Measurements from ENCODE around the gene FKBP1A.
A peak's percentile ranks its signal among the peaks of the same experiment; 100 is the strongest.

FKBP1A gene

GRCh38 chr20:1330075-1330830 is 62.6 kb downstream of the FKBP1A start:
- peak; percentile 24 for DNase-seq

- DNase-seq = no peak
Observed at GRCh38 chr20:1328680-1329330, 64.0 kb downstream of the FKBP1A start, which contains the start of gene SDCBP2. Gene SDCBP2 (minus strand): TSS chr20:1329139. CDS start chr20:1320416, 8,723 bp downstream.

GRCh38 chr20:1327827-1328679 is 64.8 kb downstream of the FKBP1A start:
- DNase-seq = no peak

GRCh38 chr20:1327241-1327653 is 65.6 kb downstream of the FKBP1A start:
- no peak for DNase-seq

- DNase-seq = no peak
Observed at GRCh38 chr20:1326031-1326930, 66.6 kb downstream of the FKBP1A start.

GRCh38 chr20:1325173-1326030 is 67.5 kb downstream of the FKBP1A start:
- peak; percentile 99 for DNase-seq

GRCh38 chr20:1324598-1325172 is 68.2 kb downstream of the FKBP1A start:
- DNase-seq = peak; percentile 23

GRCh38 chr20:1323830-1324597 is 68.8 kb downstream of the FKBP1A start:
- no peak for DNase-seq

GRCh38 chr20:1323256-1323655 is 69.6 kb downstream of the FKBP1A start:
- no peak for DNase-seq

GRCh38 chr20:1322511-1323245 is 70.2 kb downstream of the FKBP1A start:
- no peak for DNase-seq

- DNase-seq = no peak
Observed at GRCh38 chr20:1321654-1321939, 71.3 kb downstream of the FKBP1A start.

GRCh38 chr20:1320902-1321653 is 71.8 kb downstream of the FKBP1A start:
- DNase-seq = no peak

GRCh38 chr20:1320016-1320415 is 72.8 kb downstream of the FKBP1A start:
- no peak for DNase-seq

GRCh38 chr20:1319462-1319861 is 73.4 kb downstream of the FKBP1A start:
- DNase-seq = no peak

GRCh38 chr20:1319051-1319450 is 73.8 kb downstream of the FKBP1A start:
- no peak for DNase-seq
